ENCODE measurements around the gene KRTAP10-3. TPM values are rescaled to one million over a fixed set of nuclear protein-coding genes. Genes with fewer than 3 reads are reported as not detected.

KRTAP10-3 gene
- total RNA-seq, 1 experiment from 2014 or later, result 0.62 TPM

DNA sequence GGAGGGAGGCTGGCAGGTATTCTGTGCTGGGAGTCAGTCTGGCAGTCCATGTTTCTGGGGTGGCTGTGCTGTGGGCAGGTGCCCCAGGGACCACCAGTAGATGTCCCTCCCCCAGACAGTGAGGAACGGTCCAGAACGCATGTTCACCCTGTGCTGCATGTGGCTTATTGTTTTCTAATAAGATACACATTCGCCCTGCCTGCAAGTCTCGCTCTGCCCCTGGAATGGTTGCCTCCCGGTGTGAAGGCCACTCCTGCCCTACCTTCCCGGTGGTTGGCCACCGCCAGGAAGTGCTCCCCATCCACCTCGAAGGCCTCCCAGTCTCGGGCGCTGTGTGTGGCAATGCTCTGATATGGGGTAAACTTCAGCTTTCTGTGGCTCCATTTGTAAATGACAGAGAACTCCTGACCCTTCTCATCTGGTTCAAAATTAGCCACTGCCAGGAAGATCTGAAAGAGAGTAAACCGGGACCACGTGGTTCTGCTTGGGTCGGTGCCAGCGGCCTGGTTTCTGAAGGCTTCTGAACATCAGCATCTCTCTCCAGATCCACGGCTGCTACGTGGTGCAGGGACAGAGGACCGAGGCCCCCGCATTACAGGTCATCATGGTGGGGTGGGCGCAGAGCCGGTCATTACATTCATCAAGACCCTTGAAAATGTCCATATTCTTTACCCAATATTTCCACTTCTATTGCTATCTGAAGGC, 33.1 kb downstream of the KRTAP10-3 start:
- no peak overlapping the region for H3K27ac ChIP-seq (ENCODE audit: low read depth, low read length, poor library complexity, severe bottlenecking)
- no peak for DNase-seq (ENCODE audit: low spot score)
- H3K4me1 ChIP-seq (ENCODE audit: insufficient read depth, low read length, poor library complexity, severe bottlenecking), result no peaks in the 10 kb centered on the region
- no peaks in the 10 kb centered on the region for H3K27me3 ChIP-seq (replicated peaks; ENCODE audit: insufficient read depth, low read depth, low read length, poor library complexity)
- CTCF ChIA-PET, result no interaction called here
- H3K4me3 ChIP-seq (ENCODE audit: low read depth, low read length, poor library complexity, severe bottlenecking), result no peak overlapping the region
- no TSS peak for BruUV-seq (replicated peaks)
- peaks cover 6% of the 10 kb centered on the region for H3K9me3 ChIP-seq (ENCODE audit: low read depth, low read length, poor library complexity, severe bottlenecking)
- intact Hi-C loops (cut with micrococcal nuclease; ENCODE audit: unreplicated experiment), result no loop called here
- POLR2A ChIA-PET (ENCODE audit: low non-redundant PET), result no interaction called here
- no peak for TF ChIP-seq EZH2 (IDR thresholded peaks at IDR 0.05; ENCODE audit: borderline replicate concordance, low read depth, low read length, poor library complexity, severe bottlenecking)
- H3K36me3 ChIP-seq (ENCODE audit: insufficient read depth, low read length, poor library complexity, severe bottlenecking), result no peaks in the 10 kb centered on the region

DNA sequence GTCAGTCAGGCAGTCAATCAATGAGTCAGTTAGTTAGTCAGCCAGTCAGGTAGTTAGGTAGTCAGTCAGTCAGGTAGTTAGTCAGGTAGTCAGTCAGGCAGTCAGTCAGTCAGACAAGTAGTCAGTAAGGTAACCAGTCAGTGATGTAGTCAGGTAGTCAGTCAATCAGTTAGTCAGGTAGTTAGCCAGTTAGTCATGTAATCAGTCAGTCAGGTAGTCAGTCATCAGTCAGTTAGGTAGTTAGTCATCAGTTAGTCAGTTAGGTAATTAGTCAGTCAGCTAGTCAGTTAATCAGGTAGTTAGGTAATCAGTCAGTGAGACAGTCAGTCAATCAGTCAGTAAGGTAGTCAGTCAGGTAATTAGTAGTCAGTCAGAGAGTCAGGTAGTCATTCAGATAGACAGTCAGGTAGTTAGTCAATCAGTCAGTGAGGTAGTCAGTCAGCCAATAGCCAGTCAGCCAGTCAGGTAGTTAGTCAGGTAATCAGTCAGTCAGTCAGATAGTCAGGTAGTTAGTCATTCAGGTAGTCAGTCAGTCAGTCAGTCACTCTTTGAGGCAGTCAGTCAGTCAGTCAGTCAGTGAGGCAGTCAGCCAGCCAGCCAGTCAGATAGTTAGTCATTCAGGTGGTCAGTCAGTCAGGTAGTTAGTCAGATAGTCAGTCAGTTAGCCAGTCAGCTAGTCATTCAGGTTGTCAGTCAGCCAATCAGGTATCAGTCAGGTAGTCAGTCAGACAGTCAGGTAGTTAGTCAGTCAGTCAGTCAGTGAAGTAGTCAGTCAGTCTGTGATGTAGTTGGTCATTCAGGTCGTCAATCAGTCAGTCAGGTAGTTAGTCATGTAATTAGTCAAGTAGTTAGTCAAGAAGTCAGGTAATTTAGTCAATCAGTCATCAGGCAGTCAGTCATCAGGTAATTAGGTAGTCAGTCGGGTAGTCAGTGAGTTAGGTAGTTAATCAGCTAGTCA, 33.9 kb downstream of the KRTAP10-3 start:
- CTCF ChIA-PET, result no interaction called here
- POLR2A ChIA-PET (ENCODE audit: low non-redundant PET), result no interaction called here
- Histone ChIP-seq H3K36me3 (ENCODE audit: insufficient read depth, low read length, poor library complexity, severe bottlenecking) (no peaks in the 10 kb centered on the region), H3K4me3 (ENCODE audit: low read depth, low read length, poor library complexity, severe bottlenecking) (no peak overlapping the region), H3K4me1 (ENCODE audit: insufficient read depth, low read length, poor library complexity, severe bottlenecking) (no peaks in the 10 kb centered on the region), H3K27me3 (replicated peaks; ENCODE audit: insufficient read depth, low read depth, low read length, poor library complexity) (no peaks in the 10 kb centered on the region), H3K9me3 (ENCODE audit: low read depth, low read length, poor library complexity, severe bottlenecking) (peaks cover 6% of the 10 kb centered on the region), H3K27ac (ENCODE audit: low read depth, low read length, poor library complexity, severe bottlenecking) (no peak overlapping the region)
- intact Hi-C loops (cut with micrococcal nuclease; ENCODE audit: unreplicated experiment), result no loop called here
- DNase-seq (ENCODE audit: low spot score), result no peak
- no TSS peak for BruUV-seq (replicated peaks)
- TF ChIP-seq EZH2 (IDR thresholded peaks at IDR 0.05; ENCODE audit: borderline replicate concordance, low read depth, low read length, poor library complexity, severe bottlenecking), result no peak
- TF ChIP-seq, protein P1, sequence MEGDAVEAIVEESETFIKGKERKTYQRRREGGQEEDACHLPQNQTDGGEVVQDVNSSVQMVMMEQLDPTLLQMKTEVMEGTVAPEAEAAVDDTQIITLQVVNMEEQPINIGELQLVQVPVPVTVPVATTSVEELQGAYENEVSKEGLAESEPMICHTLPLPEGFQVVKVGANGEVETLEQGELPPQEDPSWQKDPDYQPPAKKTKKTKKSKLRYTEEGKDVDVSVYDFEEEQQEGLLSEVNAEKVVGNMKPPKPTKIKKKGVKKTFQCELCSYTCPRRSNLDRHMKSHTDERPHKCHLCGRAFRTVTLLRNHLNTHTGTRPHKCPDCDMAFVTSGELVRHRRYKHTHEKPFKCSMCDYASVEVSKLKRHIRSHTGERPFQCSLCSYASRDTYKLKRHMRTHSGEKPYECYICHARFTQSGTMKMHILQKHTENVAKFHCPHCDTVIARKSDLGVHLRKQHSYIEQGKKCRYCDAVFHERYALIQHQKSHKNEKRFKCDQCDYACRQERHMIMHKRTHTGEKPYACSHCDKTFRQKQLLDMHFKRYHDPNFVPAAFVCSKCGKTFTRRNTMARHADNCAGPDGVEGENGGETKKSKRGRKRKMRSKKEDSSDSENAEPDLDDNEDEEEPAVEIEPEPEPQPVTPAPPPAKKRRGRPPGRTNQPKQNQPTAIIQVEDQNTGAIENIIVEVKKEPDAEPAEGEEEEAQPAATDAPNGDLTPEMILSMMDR (conservative IDR thresholded peaks at IDR 0.05; ENCODE audit: low read depth, low read length), result no peak

DNA sequence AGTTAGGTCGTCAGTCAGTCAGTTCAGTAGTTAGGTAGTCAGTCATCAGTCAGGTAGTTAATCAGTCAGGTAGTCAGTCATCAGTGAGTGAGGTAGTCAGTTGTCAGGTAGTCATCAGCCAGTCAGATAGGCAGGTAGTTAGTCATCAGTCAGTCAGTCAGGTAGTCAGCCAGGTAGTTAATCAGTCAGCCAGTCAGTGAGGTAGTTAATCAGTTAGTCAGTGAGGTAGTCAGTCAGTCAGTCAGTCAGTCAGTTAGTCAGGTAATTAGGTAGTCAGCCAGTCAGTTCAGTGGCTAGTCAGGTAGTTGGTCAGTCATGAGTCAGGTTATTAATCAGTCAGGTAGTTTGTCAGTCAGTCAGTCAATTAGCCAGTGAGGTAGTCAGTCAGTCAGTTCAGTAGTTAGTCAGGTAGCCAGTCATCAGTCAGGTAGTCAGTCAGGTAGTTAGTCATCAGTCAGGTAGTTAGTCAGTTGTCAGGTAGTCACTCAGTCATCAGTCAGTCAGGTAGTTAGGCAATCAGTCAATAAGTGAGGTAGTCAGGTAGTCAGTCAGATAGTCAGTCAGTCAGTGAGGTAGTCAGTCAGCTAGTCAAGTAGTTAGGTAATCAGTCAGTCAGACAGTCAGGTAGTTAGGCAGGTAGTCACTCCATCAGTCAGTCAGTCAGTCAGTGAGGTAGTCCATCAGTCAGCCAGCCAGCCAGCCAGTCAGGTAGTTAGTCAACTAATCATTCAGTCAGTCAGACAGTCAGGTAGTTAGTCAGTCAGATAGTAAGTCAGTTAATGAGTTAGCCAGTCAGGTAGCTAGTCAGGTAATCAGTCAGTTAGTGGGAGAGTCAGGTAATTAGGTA, 34.8 kb downstream of the KRTAP10-3 start:
- POLR2A ChIA-PET (ENCODE audit: low non-redundant PET), result no interaction called here
- CTCF ChIA-PET, result no interaction called here

More for the DNA sequence above, 34.8 kb downstream of the KRTAP10-3 start:
- BruUV-seq (replicated peaks), result no TSS peak
- H3K27me3 ChIP-seq (replicated peaks; ENCODE audit: insufficient read depth, low read depth, low read length, poor library complexity), result no peaks in the 10 kb centered on the region
- intact Hi-C loops (cut with micrococcal nuclease; ENCODE audit: unreplicated experiment), result no loop called here
- no peaks in the 10 kb centered on the region for H3K36me3 ChIP-seq (ENCODE audit: insufficient read depth, low read length, poor library complexity, severe bottlenecking)
- no peak overlapping the region for H3K4me3 ChIP-seq (ENCODE audit: low read depth, low read length, poor library complexity, severe bottlenecking)
- no peak for TF ChIP-seq EZH2 (IDR thresholded peaks at IDR 0.05; ENCODE audit: borderline replicate concordance, low read depth, low read length, poor library complexity, severe bottlenecking)
- TF ChIP-seq, protein P1 (conservative IDR thresholded peaks at IDR 0.05; ENCODE audit: low read depth, low read length), result no peak
- peaks cover 6% of the 10 kb centered on the region for H3K9me3 ChIP-seq (ENCODE audit: low read depth, low read length, poor library complexity, severe bottlenecking)
- no peaks in the 10 kb centered on the region for H3K4me1 ChIP-seq (ENCODE audit: insufficient read depth, low read length, poor library complexity, severe bottlenecking)
- DNase-seq (ENCODE audit: low spot score), result no peak
- no peak overlapping the region for H3K27ac ChIP-seq (ENCODE audit: low read depth, low read length, poor library complexity, severe bottlenecking)

Measured in A673 (cell line).